Gastrocnemius medialis (tissue), 4 donors: ENCODE results near the gene SPECC1. TPM values are rescaled to one million over a fixed set of nuclear protein-coding genes. Genes with fewer than 3 reads are reported as not detected.

Source experiments
- ATAC-seq, 2 donors: fragments of 150-250 bp; one replicate each; pipeline ENCODE4 v1.9.1; 2016
- DNase-seq, 2 donors: peaks; one replicate each; pipeline ENCODE4 v3.0.0-alpha.2; 2019
- H3K27ac ChIP-seq, 4 donors: fragments of 200-600 bp; sonication (generic); 1 replicate in 1 of 4; 2 replicates in 3 of 4; pipeline ENCODE4 v1.5.1; 2016 to 2018; ENCODE audit warnings: mild to moderate bottlenecking in 2 of 4, moderate library complexity in 1 of 4
- H3K27me3 ChIP-seq, 3 donors: fragments of 200-600 bp; sonication (generic) in 2 of 3; 1 replicate in 1 of 3; 2 replicates in 2 of 3; pipeline versions ENCODE4 v1.5.1 to v1.6.0; 2016 to 2019; ENCODE audit warnings: mild to moderate bottlenecking in 1 of 3, moderate library complexity in 1 of 3
- H3K36me3 ChIP-seq, 2 donors: fragments of 200-600 bp; sonication (generic) in 1 of 2; one replicate each; pipeline ENCODE4 v1.5.1; 2017 to 2018
- H3K4me1 ChIP-seq, 2 donors: fragments of 200-600 bp; sonication (generic) in 1 of 2; one replicate each; pipeline ENCODE4 v1.5.1; 2016 to 2017; ENCODE audit warnings: mild to moderate bottlenecking in 2 of 2
- H3K4me3 ChIP-seq, 4 donors: fragments of 200-600 bp; sonication (generic) in 3 of 4; 1 replicate in 1 of 4; 2 replicates in 3 of 4; pipeline ENCODE4 v1.5.1; 2016 to 2019; ENCODE audit warnings: mild to moderate bottlenecking in 2 of 4
- H3K9me3 ChIP-seq, 3 donors: fragments of 200-600 bp; sonication (generic) in 2 of 3; 1 replicate in 1 of 3; 2 replicates in 2 of 3; pipeline ENCODE4 v1.5.1; 2016 to 2019
- CTCF ChIP-seq, 5 experiments: fragments of 450-650 bp in 3 of 5; fragments of 200-600 bp in 2 of 5; sonication (generic) in 2 of 5; IDR thresholded peaks in 4 of 5; conservative IDR thresholded peaks in 1 of 5; 1 replicate in 4 of 5; 2 replicates in 1 of 5; pipeline ENCODE4 v1.5.1; 2016 to 2019; ENCODE audit warnings: antibody characterized with exemption in 5 of 5, mild to moderate bottlenecking in 3 of 5, moderate library complexity in 3 of 5
- POLR2A ChIP-seq, 2 donors: fragments of 450-650 bp; IDR thresholded peaks; one replicate each; pipeline ENCODE4 v1.6.1; 2017; ENCODE audit warnings: antibody characterized with exemption in 2 of 2, mild to moderate bottlenecking in 2 of 2, moderate library complexity in 2 of 2
- in situ Hi-C, 4 donors: fragments of 200-750 bp; cut with MboI; loops; one replicate each; pipeline versions ENCODE4 v1.15.0 to v1.8.0; 2017; ENCODE audit warnings: low sequenced_read_pairs in 4 of 4
- intact Hi-C: fragments of 100-400 bp; cut with DNase I; formaldehyde crosslinking; loops from one replicate; pipeline ENCODE4 v1.15.1; 2023; ENCODE audit warnings: low total_unique reads
- total RNA-seq, 4 donors: library from RNA; depleted of rRNA; stranded (reverse); fragments of >200 nt; gene quantifications; one replicate each; pipeline versions ENCODE4 v1.1.0 to v1.2.3, GENCODE V29; 2016

Gene SPECC1
- total RNA-seq, 4 donors from 2014 or later, result 6.1 to 17.9 (median 9.5) TPM

DNA sequence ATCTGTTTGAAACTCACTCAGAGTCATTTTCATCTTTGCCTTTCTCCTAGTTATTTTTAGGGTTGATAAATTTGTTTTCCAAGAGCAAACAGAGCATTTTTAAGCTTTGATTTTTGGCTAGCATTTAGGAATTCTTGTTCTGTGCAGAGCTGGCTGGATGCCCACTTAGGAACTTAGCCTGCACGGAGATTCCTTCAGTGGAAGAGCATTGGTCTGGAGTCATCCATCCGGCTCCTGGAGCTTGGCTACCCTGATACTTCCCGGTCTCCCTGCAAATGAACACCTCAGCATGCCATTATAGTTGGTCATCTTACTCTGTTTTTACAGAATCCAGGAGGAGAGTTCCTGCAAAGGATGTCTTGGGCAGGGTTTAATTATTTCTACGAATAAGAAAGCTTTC lies 57.1 kb downstream of the SPECC1 start:
- no peaks in the 10 kb centered on the region for H3K36me3 ChIP-seq
- no peak for TF ChIP-seq POLR2A (IDR thresholded peaks at IDR 0.05)
- no peaks in the 10 kb centered on the region for H3K27me3 ChIP-seq
- H3K4me1 ChIP-seq, result peaks cover 4 to 6% of the 10 kb centered on the region in 2 donors
- intact Hi-C loops, result no loop called here
- DNase-seq, result peak in 1 of 2 donors; percentile 53
- no peaks in the 10 kb centered on the region for H3K9me3 ChIP-seq
- in situ Hi-C loops, result no loop called here
- H3K27ac ChIP-seq, result peak overlapping the region in 3 of 4 donors; percentile 58 to 77 (median 62)
- ATAC-seq, result peak; percentile 43 to 52
- H3K4me3 ChIP-seq, result no peak overlapping the region

- intact Hi-C loops, result no loop called here
- Histone ChIP-seq H3K27ac (no peak overlapping the region), H3K4me1 (peaks cover 4 to 6% of the 10 kb centered on the region in 2 donors), H3K36me3 (no peaks in the 10 kb centered on the region), H3K27me3 (no peaks in the 10 kb centered on the region), H3K9me3 (no peaks in the 10 kb centered on the region), H3K4me3 (no peak overlapping the region)
- TF ChIP-seq CTCF (IDR thresholded peaks at IDR 0.05 in 4 of 5, conservative IDR thresholded peaks at IDR 0.05 in 1 of 5), result no peak
- no peak for TF ChIP-seq POLR2A (IDR thresholded peaks at IDR 0.05)
- ATAC-seq, result no peak
- no peak for DNase-seq
- in situ Hi-C loops, result no loop called here
These were observed 58.6 kb downstream of the SPECC1 start for GRCh38 chr17:20067711-20068110.

DNA sequence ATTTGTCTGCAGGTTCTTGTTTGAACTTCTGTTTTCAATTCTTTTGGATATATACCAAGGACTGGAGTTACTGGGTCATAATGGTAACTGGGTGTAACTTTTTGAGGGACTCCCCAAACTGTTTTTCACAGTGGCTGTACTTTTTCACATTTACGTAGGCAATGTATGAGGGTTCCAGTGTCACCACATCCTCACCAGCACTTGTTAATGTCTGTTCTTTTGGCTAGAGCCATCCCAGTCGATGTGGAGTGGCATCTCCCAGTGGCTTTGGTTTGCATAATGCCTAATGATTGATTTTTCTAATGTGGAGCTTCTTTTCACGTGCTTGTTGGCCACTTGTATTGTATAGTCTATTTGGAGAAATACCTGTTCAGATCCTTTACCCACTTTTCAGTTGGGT lies 59.3 kb downstream of the SPECC1 start:
- Histone ChIP-seq H3K4me3 (no peak overlapping the region), H3K36me3 (no peaks in the 10 kb centered on the region), H3K4me1 (peaks cover 1 to 6% of the 10 kb centered on the region in 2 donors), H3K9me3 (no peaks in the 10 kb centered on the region), H3K27ac (no peak overlapping the region), H3K27me3 (no peaks in the 10 kb centered on the region)
- intact Hi-C loops, result no loop called here
- TF ChIP-seq CTCF (IDR thresholded peaks at IDR 0.05 in 4 of 5, conservative IDR thresholded peaks at IDR 0.05 in 1 of 5) (no peak), POLR2A (IDR thresholded peaks at IDR 0.05) (no peak)
- in situ Hi-C loops, result no loop called here
- no peak for DNase-seq
- ATAC-seq, result no peak

- ATAC-seq (no peak), DNase-seq (no peak)
- Histone ChIP-seq H3K36me3 (no peaks in the 10 kb centered on the region), H3K4me1 (no peaks in the 10 kb centered on the region), H3K27me3 (no peaks in the 10 kb centered on the region), H3K9me3 (no peaks in the 10 kb centered on the region), H3K27ac (peak overlapping the region in 3 of 4 donors; percentile 3 to 73 (median 21)), H3K4me3 (no peak overlapping the region)
- intact Hi-C loops, result no loop called here
- TF ChIP-seq POLR2A (IDR thresholded peaks at IDR 0.05) (no peak), CTCF (IDR thresholded peaks at IDR 0.05 in 4 of 5, conservative IDR thresholded peaks at IDR 0.05 in 1 of 5) (no peak)
- in situ Hi-C loops, result no loop called here
These were observed 62.9 kb downstream of the SPECC1 start for GRCh38 chr17:20071824-20072691.

- no peak for TF ChIP-seq POLR2A (IDR thresholded peaks at IDR 0.05)
- no peak for TF ChIP-seq CTCF (IDR thresholded peaks at IDR 0.05 in 4 of 5, conservative IDR thresholded peaks at IDR 0.05 in 1 of 5)
- ATAC-seq, result no peak
These were observed 63.5 kb downstream of the SPECC1 start for GRCh38 chr17:20072692-20072992.

More at GRCh38 chr17:20072692-20072992, 63.5 kb downstream of the SPECC1 start:
- H3K27me3 ChIP-seq, result no peaks in the 10 kb centered on the region
- no peaks in the 10 kb centered on the region for H3K4me1 ChIP-seq
- no peaks in the 10 kb centered on the region for H3K9me3 ChIP-seq
- H3K36me3 ChIP-seq, result no peaks in the 10 kb centered on the region
- peak overlapping the region in 2 of 4 donors; percentile 28 to 73 for H3K27ac ChIP-seq
- intact Hi-C loops, result no loop called here
- H3K4me3 ChIP-seq, result no peak overlapping the region
- no peak for DNase-seq
- in situ Hi-C loops, result no loop called here
